Hepatocyte (in vitro differentiated cells): ENCODE results near the gene CCER1.

Source experiments
- EZH2 ChIP-seq: fragments of 200-600 bp; sonication (generic); IDR thresholded peaks from 2 replicates; pipeline ENCODE4 v1.6.1; 2016; ENCODE audit warnings: antibody characterized with exemption, mild to moderate bottlenecking, borderline replicate concordance
- EZH2phosphoT487 ChIP-seq: fragments of 200-600 bp; sonication (generic); IDR thresholded peaks from one replicate; pipeline ENCODE4 v1.6.1; 2018; ENCODE audit warnings: antibody characterized with exemption, mild to moderate bottlenecking, low read depth, moderate library complexity; ENCODE audit not compliant: unreplicated experiment, severe bottlenecking
- TF ChIP-seq, protein P1 (sequence below): fragments of 200-600 bp; sonication (generic); IDR thresholded peaks from 2 replicates; pipeline ENCODE4 v1.5.1; 2016; ENCODE audit warnings: antibody characterized with exemption, mild to moderate bottlenecking; ENCODE audit not compliant: poor library complexity

DNA sequence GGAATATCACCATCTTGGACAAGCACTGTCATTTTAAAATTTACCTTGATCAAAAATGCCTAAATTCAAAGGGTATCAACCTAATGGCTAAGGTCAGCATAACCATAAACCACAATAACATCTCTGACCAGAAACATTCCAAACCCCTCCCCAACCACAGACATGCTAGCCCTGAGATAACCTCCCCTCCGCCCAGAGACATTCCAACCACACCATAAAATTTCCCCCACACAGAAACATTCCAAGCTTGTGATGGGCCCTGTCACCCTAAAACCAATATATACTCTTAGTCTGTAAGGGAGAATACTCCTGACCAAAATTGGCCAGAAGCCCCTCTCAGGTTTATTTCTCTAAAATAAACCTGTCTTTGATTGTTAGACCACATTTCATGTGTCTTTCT lies 32.1 kb upstream of the CCER1 start:
- TF ChIP-seq, protein P1, sequence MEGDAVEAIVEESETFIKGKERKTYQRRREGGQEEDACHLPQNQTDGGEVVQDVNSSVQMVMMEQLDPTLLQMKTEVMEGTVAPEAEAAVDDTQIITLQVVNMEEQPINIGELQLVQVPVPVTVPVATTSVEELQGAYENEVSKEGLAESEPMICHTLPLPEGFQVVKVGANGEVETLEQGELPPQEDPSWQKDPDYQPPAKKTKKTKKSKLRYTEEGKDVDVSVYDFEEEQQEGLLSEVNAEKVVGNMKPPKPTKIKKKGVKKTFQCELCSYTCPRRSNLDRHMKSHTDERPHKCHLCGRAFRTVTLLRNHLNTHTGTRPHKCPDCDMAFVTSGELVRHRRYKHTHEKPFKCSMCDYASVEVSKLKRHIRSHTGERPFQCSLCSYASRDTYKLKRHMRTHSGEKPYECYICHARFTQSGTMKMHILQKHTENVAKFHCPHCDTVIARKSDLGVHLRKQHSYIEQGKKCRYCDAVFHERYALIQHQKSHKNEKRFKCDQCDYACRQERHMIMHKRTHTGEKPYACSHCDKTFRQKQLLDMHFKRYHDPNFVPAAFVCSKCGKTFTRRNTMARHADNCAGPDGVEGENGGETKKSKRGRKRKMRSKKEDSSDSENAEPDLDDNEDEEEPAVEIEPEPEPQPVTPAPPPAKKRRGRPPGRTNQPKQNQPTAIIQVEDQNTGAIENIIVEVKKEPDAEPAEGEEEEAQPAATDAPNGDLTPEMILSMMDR, result no peak
- TF ChIP-seq EZH2phosphoT487 (no peak), EZH2 (no peak)
